ENCODE measurements around the gene NUBPL.

The NUBPL gene

DNA sequence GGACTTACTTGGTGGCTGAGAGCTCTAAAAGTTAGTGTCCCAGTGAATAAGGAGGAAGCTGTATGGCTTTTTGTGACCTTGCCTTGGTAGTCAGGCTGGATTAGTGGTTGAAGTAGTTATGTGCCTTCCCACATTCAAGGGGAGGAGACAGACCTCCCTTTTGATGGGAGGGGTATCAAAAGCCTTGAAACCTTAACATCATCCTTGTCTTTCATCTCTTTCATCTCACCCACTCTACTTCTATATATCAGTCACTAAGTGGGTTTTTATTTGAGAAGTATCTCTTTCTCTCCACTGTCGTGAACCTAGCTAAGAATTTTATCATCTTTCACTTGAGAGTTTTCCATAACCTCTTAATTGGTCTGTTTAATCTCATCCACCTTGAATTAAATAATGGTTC is 15.7 kb downstream of the NUBPL start:
- no peak for TF ChIP-seq ZFX (IDR thresholded peaks at IDR 0.05; ENCODE audit: borderline replicate concordance)
- TF ChIP-seq, protein P1, sequence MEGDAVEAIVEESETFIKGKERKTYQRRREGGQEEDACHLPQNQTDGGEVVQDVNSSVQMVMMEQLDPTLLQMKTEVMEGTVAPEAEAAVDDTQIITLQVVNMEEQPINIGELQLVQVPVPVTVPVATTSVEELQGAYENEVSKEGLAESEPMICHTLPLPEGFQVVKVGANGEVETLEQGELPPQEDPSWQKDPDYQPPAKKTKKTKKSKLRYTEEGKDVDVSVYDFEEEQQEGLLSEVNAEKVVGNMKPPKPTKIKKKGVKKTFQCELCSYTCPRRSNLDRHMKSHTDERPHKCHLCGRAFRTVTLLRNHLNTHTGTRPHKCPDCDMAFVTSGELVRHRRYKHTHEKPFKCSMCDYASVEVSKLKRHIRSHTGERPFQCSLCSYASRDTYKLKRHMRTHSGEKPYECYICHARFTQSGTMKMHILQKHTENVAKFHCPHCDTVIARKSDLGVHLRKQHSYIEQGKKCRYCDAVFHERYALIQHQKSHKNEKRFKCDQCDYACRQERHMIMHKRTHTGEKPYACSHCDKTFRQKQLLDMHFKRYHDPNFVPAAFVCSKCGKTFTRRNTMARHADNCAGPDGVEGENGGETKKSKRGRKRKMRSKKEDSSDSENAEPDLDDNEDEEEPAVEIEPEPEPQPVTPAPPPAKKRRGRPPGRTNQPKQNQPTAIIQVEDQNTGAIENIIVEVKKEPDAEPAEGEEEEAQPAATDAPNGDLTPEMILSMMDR (IDR thresholded peaks at IDR 0.05) = no peak
- H3K27ac ChIP-seq = no peak overlapping the region

DNA sequence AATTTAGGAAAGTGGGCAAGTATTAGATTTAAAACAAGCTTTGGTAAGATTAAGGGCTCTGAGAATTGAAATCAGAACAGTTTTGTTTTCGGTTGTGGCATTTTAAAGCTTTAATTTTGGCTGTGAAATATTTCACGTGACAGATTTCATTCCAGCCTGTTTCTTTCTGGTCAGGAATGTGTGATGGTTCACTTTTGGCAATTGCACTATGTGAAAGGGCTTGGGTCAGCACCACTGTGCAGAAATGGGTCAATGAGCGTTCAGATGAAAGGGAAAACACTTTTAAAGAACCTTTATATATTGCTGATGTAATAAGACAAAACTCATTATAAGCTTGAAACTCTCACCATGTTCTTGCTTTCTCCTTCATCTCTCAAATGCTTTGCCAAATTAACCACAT is 17.1 kb downstream of the NUBPL start:
- H3K27ac ChIP-seq = no peak overlapping the region
- TF ChIP-seq ZFX (IDR thresholded peaks at IDR 0.05; ENCODE audit: borderline replicate concordance) = no peak
- TF ChIP-seq, protein P1 (IDR thresholded peaks at IDR 0.05) = no peak

DNA sequence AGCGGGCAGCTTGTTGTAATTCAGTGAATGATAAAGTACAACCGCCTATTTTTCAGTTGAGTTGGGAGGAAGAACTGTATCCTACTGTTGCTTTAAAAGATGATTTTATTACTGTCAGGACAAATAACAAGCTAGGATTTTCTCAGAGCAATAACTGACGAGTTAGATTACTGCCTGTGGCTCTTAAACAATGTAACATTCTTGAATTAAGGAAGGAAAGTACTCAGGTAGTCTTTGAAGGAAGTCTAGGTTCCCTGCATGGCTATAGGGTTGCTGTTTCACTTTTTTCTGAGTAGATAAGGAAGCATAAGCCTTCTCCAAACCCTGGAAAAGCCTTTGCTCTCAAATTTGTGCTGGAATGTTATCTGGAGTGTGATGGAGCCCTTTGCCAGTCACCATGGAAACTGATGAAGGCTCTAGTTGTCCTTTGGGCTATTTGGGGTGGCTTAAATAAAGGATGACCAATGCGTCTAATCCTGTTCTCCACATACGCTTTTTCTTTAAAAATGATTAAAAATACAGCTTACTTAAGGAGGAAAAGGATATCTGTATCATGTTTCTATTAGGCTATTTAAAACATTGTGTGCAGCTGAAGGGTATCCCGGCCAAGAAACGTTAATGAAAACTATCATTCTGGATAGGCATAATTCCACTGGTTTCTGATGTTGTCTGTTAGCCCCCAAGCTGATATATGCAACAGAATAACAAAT is 17.7 kb downstream of the NUBPL start:
- TF ChIP-seq, protein P1 (IDR thresholded peaks at IDR 0.05) = no peak
- no peak for TF ChIP-seq ZFX (IDR thresholded peaks at IDR 0.05; ENCODE audit: borderline replicate concordance)
- H3K27ac ChIP-seq = no peak overlapping the region

DNA sequence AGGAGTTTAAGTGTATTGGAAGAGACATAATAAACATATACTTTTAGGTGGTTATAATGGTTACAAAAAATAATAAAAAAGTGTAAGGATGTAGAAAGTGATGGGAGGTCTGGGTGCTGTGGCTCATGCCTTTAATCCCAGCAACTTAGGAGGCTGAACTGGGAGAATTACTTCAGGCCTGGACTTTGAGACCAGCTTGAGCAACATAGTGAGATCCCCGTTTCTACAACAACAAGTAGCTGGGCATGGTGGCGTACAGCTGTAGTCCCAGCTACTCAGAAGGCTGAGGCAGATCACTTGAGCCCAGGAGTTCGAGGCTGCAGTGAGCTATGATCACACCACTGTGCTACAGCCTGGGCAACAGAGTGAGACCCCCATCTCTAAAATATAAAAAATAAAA is 19.0 kb downstream of the NUBPL start:
- no peak for TF ChIP-seq ZFX (IDR thresholded peaks at IDR 0.05; ENCODE audit: borderline replicate concordance)
- TF ChIP-seq, protein P1 (IDR thresholded peaks at IDR 0.05) = no peak
- H3K27ac ChIP-seq = no peak overlapping the region

DNA sequence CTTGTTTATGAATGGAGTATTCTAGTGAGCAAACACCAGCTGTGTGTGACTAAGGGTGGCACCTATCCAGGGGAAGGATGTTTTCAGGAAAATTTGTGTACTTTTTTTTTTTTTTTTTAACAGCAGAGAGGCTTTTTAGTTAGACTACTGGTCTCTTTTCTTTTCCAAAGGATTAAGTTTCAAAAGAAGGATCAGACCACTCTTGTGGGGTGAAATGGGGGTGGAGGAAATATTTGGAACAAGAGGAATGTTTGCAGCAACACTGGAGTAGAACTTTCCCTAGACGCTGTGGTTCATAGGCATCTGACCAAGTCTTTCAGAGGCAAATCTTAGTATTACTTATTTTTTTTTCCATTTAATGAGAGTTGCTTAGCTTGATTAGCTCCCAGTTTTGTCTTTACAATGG is 21.1 kb downstream of the NUBPL start:
- TF ChIP-seq, protein P1 (IDR thresholded peaks at IDR 0.05) = no peak
- no peak for TF ChIP-seq ZFX (IDR thresholded peaks at IDR 0.05; ENCODE audit: borderline replicate concordance)
- no peak overlapping the region for H3K27ac ChIP-seq

DNA sequence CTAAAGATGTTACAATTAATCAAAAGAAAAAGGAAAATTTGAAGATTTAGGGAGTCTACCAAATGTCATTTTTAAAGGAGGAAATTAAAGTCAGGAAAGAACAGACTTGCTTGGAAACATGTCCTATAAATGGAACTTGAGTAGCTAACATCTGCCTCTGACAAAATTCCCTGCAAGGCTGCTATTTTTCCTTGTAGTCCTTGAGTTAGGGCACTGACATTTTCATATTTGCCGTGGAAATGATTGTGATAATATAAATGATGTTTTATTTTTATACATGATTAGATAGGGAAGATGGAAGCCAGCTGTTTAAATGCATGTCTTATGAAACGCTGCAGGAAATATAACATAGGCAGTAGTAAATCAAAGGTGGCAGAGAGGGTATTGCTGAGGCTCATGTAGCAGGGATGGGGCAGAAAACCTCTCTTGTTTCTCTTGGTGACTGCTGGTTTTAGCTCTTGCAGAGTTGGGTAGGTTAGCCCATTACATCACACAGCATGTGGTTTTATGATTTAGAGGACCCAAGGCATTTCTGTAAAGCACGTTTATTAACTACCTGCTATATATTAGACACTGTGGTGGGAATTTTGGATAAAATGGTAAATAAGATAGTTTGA is 21.7 kb downstream of the NUBPL start:
- no peak overlapping the region for H3K27ac ChIP-seq
- TF ChIP-seq, protein P1 (IDR thresholded peaks at IDR 0.05) = no peak
- no peak for TF ChIP-seq ZFX (IDR thresholded peaks at IDR 0.05; ENCODE audit: borderline replicate concordance)

DNA sequence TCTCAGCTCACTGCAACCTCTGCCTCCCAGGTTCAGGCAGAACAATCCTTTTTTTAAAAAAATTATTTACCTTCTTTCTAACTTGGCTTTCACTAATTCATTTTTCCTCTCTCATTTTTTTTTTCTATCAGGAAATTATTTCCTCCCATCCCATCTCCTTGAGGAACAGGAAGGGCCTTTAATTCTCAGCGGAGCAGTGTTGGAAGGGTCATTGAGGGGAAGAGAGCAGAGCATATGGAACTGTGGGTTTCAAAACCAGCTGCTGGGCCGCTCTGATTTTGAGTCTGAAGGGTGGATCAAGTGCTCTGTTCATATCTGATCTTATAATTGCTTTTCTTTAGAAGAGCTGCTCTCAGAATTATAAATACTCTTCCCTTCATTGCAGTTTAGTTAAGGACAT is 29.0 kb downstream of the NUBPL start:
- TF ChIP-seq, protein P1 (IDR thresholded peaks at IDR 0.05) = no peak
- no peak for TF ChIP-seq ZFX (IDR thresholded peaks at IDR 0.05; ENCODE audit: borderline replicate concordance)
- no peak overlapping the region for H3K27ac ChIP-seq

Measured in 22Rv1 (cell line).